ENCODE data around the gene HSD17B14. TPM values are rescaled to one million over a fixed set of nuclear protein-coding genes. Genes with fewer than 3 reads are reported as not detected.

HSD17B14 gene
- total and polyA plus RNA-seq, 9 of the 15 experiments (the other 6 are each of a cell fraction or from before 2014, with no cell fraction given), result 0.16 TPM; not detected in 8

- TF ChIP-seq MGA (IDR thresholded peaks at IDR 0.05) (no peak), ZNF79 (CRISPR knock-in tag; IDR thresholded peaks at IDR 0.05; ENCODE audit: low read depth) (no peak), ELF4 (CRISPR knock-in tag; IDR thresholded peaks at IDR 0.05) (peak; percentile 88), POLR2A (conservative IDR thresholded peaks at IDR 0.05) (peak; percentile 55), SFPQ (IDR thresholded peaks at IDR 0.05; ENCODE audit: low read depth, low read length) (no peak), ZBTB12 (CRISPR knock-in tag; IDR thresholded peaks at IDR 0.05) (no peak), TCFL5 (CRISPR knock-in tag; conservative IDR thresholded peaks at IDR 0.05) (no peak), RFX1 (IDR thresholded peaks at IDR 0.05) (no peak), THAP12 (CRISPR knock-in tag; IDR thresholded peaks at IDR 0.05) (no peak), HDAC3 (IDR thresholded peaks at IDR 0.05; ENCODE audit: borderline replicate concordance, partially characterized antibody) (no peak)
Observed at GRCh38 chr19:48868114-48868886, 32.0 kb upstream of the HSD17B14 start, which contains the start of gene PLEKHA4 (continued).

Data from K562 (cell line).